Stimulated activated CD8-positive, alpha-beta memory T cell treated with anti-CD3 and anti-CD28 coated beads, Interleukin-4, amount 100 ng/mL, for 4 hours (primary cell): ENCODE results near the gene HDAC6.

Experiments
- DNase-seq, 2 donors: peaks; one replicate each; pipeline ENCODE4 v3.0.0-alpha.2; 2020; ENCODE audit warnings: low read depth in 2 of 2, low spot score in 1 of 2

Gene HDAC6

GRCh38 chrX:48801280-48802088, at the start of gene HDAC6:
Gene HDAC6, plus strand, starts transcription at chrX:48802067. Its CDS starts 626 bp downstream, at chrX:48802693.
- peak; percentile 78 to 90 for DNase-seq

GRCh38 chrX:48752498-48752897, 49.4 kb upstream of the HDAC6 start:
- DNase-seq: no peak

GRCh38 chrX:48753708-48754228, 48.1 kb upstream of the HDAC6 start:
- DNase-seq: no peak

GRCh38 chrX:48754238-48754637, 47.6 kb upstream of the HDAC6 start:
- no peak for DNase-seq

GRCh38 chrX:48761674-48762471, 40.0 kb upstream of the HDAC6 start, which contains the start of gene GLOD5:
Gene GLOD5, plus strand, starts transcription at chrX:48761747. Its CDS starts 44 bp downstream, at chrX:48761791.
- DNase-seq: no peak

- DNase-seq: no peak
These were observed 32.6 kb upstream of the HDAC6 start for GRCh38 chrX:48769230-48769629.

- DNase-seq: no peak
These were observed 31.6 kb upstream of the HDAC6 start for GRCh38 chrX:48770296-48770695.

GRCh38 chrX:48772602-48773001, 29.3 kb upstream of the HDAC6 start:
- DNase-seq: no peak

- no peak for DNase-seq
These were observed 24.9 kb upstream of the HDAC6 start for GRCh38 chrX:48776818-48777439.

GRCh38 chrX:48779399-48779798, 22.5 kb upstream of the HDAC6 start:
- DNase-seq: no peak

- no peak for DNase-seq
These were observed 20.2 kb upstream of the HDAC6 start for GRCh38 chrX:48781705-48782104.

GRCh38 chrX:48782216-48782615, 19.7 kb upstream of the HDAC6 start:
- no peak for DNase-seq

- no peak for DNase-seq
These were observed 19.1 kb upstream of the HDAC6 start for GRCh38 chrX:48782795-48783194.

GRCh38 chrX:48784726-48785125, 17.1 kb upstream of the HDAC6 start:
- DNase-seq: no peak

GRCh38 chrX:48785186-48785539, 16.7 kb upstream of the HDAC6 start:
- no peak for DNase-seq

- DNase-seq: no peak
These were observed 16.2 kb upstream of the HDAC6 start for GRCh38 chrX:48785540-48786214.

- DNase-seq: no peak
These were observed 15.5 kb upstream of the HDAC6 start, which contains the start of gene GATA1 for GRCh38 chrX:48786341-48786800. Gene GATA1, plus strand, starts transcription at chrX:48786590. Its CDS starts 4,520 bp downstream, at chrX:48791110.

- DNase-seq: no peak
These were observed 14.9 kb upstream of the HDAC6 start for GRCh38 chrX:48786825-48787504.

- DNase-seq: no peak
These were observed 14.1 kb upstream of the HDAC6 start for GRCh38 chrX:48787505-48788443.
